GM12878 (cell line): Measurements from ENCODE around the gene METTL15.

ENCODE experiments used
- CHD2 ChIP-seq: IDR thresholded peaks from 2 replicates; pipeline ENCODE4 v1.6.1; 2011; ENCODE audit warnings: low read depth, low read length, improper control_type of control experiment, borderline replicate concordance
- CTCF ChIP-seq, 3 experiments: IDR thresholded peaks in 2 of 3; conservative IDR thresholded peaks in 1 of 3; 2 replicates each; pipeline ENCODE4 v1.5.1; 2011; ENCODE audit warnings: low read depth in 3 of 3, low read length in 3 of 3, mild to moderate bottlenecking in 3 of 3, control low read depth in 2 of 3, moderate library complexity in 2 of 3, inconsistent platforms in 1 of 3, mixed read lengths in 1 of 3; ENCODE audit not compliant: control insufficient read depth in 2 of 3, insufficient read depth in 1 of 3; ENCODE audit errors: extremely low read depth in 1 of 3
- POLR2AphosphoS5 ChIP-seq: IDR thresholded peaks from 2 replicates; pipeline ENCODE4 v1.6.1; 2011; ENCODE audit warnings: mild to moderate bottlenecking, low read length, inconsistent platforms
- REST ChIP-seq: IDR thresholded peaks from 2 replicates; pipeline ENCODE4 v1.6.1; 2012; ENCODE audit warnings: mild to moderate bottlenecking, low read depth, low read length
- SIX5 ChIP-seq: IDR thresholded peaks from 2 replicates; pipeline ENCODE4 v1.6.1; 2011; ENCODE audit warnings: mild to moderate bottlenecking, low read depth, low read length, moderate library complexity; ENCODE audit not compliant: severe bottlenecking
- USF1 ChIP-seq: IDR thresholded peaks from 2 replicates; pipeline ENCODE4 v1.6.1; 2011; ENCODE audit warnings: borderline replicate concordance, low read depth, mild to moderate bottlenecking, moderate library complexity, mixed read lengths, low read length; ENCODE audit not compliant: insufficient read depth; ENCODE audit errors: extremely low read length

GRCh38 chr11:28142724-28143123, 34.5 kb downstream of the METTL15 start:
- TF ChIP-seq CTCF (IDR thresholded peaks at IDR 0.05 in 2 of 3, conservative IDR thresholded peaks at IDR 0.05 in 1 of 3; ENCODE audit: control insufficient read depth in 2 of 3, extremely low read depth in 1 of 3, insufficient read depth in 1 of 3, low read depth in 3 of 3, low read length in 3 of 3) (no peak), CHD2 (no peak), POLR2AphosphoS5 (no peak), SIX5 (no peak), USF1 (no peak), REST (no peak)
